Brain pericyte (primary cell): ENCODE measurements around the gene FBXO11.
"Not testable (repeated sequence)": the region's sequence is repeated elsewhere in the genome, so short reads cannot be mapped to it uniquely, and the experiment has no call there.

ENCODE experiments used
- DNase-seq: peaks from one replicate; pipeline ENCODE4 v3.0.0-alpha.2; 2012; ENCODE audit warnings: low read depth, low spot score

The FBXO11 gene

DNA sequence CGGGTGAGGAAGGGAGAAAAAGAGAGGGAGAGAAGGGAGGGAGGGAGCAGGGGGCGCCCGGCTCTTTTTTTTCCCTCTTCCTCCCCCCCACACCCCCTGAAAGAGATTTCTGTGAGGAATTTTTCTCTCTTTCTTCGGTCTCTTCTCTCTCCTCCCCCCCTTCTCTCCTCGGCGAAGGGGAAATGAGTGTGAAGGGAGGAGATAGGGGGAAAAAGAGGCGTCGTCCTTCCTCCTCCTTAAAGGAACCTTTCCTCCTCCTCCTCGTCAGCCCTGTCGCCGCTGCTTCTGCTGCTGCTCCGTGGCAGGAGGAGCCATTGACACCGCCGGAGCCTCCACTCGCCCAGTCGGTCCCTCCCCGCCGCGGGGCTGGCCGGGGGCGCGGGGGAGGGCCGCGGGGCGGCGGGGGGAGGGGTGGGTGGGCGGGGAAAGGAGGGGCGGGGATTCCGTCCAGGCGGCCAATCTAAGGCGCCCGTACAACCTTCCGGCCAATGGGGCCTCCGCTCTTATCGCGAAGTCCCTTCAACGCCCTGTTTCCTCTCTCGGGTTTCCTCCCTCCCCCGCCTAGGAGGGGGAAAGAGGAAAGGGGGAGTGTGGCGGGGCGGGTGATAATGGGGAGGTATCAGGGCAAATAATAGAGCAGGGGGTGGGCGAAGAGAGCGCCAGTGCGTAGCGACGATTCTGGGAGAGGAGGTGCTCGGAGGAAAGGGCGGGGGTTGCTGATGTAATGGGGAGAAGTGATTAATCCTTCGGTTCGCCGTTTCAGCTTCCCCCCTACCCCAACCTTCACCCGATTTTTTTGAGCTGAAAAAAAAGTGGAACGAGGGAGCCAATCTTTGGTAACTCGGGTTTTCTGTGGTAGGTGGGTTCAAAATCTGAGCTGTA lies at the start of gene FBXO11:
Gene FBXO11 (minus strand): TSS at position 342 of the 882 bp plus-strand sequence. CDS start 778 bp downstream, outside the sequence.
- DNase-seq: peak; percentile 91

DNA sequence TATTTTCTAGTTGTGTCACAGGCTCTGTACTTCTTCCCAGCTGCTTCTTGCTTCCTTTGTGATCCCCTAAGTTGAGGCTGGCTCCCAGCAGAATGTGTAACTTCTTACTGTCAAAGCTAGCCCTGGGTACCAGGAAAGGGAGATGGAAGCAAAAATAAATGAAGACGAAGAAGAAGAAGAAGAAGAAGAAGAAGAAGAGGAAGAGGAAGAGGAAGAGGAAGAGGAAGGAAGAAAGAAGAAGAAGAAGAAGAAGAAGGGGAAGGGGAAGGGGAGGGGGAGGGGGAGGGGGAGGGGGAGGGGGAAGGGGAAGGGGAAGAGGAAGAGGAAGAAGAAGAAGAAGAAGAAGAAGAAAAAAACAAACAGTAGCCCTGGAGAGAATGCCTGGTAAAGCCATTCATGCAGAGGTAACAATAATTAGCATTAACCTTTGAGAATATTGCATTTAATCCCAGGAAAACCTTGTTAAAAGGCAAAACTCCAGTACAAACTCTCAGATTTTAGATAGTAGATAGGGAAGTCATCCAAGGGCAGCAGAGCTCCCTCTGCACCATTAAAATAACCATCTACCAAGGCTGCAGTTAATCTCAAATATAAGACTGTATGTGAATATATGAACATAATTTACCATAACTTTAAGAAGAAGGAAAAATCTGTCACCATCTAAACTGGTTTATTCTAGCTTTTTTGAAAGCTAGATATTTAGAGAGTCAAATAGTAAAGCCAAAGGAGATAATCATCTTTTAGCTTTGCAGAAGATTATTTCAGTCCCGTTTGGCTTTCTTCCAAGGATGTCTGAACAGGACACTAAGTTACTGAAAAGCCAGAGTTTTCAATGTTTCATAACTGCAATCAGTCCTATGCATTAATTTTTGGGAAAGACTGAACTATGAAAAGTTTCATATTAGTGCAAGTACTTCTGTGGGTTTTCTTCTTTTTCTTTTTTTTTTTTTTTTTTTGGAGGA lies 44.3 kb upstream of the FBXO11 start:
- no peak for DNase-seq

DNA sequence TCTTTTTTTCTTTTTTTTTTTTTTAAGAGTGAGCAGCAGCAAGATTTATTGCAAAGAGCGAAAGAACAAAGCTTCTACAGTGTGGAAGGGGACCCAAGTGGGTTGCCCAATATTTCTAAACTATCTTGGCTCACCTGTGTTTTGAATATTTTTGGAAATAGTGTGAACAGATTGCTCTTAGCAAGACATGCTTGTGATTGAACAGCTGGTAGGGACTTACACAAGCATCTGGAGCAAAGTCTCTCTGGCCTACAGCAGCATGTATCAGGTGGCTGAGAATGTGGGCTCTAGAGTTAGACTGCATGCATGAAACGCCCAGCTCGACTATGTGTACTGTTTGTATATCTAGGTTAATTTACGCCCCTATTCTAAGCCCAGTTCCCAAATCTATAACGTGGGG lies 40.3 kb upstream of the FBXO11 start:
- DNase-seq: no peak

DNA sequence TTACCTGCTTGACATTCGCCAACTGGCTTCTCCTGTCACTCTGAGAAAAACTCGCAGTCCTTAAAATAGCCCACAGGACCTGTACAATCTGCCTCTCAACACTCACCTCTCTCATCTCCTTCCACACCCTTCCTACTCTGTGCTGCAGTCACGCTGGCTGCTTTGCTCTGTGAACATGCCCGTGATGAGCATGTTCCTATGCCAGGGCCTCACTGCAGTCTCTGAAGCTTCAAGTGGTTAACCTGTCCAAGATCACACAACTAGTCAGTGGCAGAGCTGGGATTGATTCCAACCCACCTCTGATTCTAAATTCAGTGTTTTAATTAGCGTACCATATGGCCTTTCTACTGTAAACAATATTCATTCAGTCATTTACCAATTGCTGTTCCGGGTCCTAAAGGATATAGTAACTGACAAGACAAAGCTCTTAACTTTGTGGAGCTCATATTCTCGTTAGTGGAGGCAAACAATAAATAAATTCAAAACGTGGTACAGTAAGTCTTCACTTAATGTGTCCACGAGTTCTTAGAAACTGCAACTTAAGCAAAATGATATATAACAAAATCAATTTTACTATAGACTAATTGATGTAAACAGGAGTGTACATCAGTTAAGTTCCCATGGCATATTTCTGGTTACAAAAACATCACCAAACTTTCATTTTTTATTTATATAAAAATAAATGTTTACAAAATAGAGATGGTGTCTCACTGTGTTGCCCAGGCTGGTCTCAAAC lies 38.9 kb upstream of the FBXO11 start:
- DNase-seq: no peak

GRCh38 chr2:47941936-47942335 lies 35.6 kb upstream of the FBXO11 start:
- no peak for DNase-seq

DNA sequence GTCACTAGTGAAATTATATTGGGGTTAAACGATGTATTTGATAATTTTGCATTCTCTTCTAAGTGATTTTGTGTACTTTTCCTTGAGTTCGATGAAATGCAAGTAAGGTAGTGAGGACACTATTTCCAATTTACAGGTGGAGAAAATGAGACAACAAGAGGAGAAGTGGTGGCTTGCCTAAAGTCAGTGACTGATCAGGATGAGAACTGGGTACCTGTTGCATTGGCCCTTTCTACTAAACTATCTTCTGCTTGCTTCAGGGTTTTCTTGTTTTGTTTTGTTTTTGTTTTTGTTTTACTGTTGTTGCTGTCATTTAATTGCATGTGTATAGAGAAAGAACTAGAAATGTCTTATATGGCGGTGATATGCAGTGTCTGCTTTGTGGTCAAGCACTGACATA lies 31.4 kb upstream of the FBXO11 start:
- no peak for DNase-seq

DNA sequence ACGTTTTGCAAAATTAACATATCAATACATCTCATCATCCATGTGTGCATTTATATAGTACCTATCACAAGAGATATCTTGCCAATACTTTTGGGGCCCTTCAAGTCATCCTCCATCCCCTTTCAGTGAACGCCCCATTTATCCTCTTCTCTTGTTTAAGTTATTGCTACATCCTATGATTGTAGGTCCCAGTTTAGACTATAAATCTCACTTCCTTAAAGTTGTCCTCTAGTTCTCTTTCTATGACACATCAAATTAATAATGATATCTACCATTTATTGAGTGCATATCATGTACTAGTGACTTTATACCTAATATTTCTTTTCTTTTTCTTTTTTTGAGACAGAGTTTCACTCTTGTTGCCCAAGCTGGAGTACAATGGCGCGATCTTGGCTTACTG lies 28.8 kb upstream of the FBXO11 start:
- DNase-seq: no peak

DNA sequence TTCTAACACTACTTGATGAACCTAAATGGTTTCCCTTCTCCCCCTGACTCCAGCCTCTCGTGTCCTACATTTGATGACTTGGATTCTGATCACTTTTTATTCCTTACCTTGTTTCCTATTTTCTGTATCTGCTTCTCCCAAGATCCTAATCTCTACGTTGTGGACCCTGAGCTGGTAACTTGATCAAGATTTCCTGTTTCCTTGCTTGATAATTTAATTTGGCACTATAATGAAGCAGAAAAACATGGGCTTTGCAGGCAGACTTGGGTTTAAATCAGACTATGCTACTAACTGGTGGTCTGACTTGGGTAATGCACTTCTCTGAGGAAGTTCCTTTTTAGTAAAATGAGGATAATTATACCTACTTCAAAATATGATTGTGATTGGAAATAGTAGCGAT lies 11.7 kb upstream of the FBXO11 start:
- DNase-seq: no peak

DNA sequence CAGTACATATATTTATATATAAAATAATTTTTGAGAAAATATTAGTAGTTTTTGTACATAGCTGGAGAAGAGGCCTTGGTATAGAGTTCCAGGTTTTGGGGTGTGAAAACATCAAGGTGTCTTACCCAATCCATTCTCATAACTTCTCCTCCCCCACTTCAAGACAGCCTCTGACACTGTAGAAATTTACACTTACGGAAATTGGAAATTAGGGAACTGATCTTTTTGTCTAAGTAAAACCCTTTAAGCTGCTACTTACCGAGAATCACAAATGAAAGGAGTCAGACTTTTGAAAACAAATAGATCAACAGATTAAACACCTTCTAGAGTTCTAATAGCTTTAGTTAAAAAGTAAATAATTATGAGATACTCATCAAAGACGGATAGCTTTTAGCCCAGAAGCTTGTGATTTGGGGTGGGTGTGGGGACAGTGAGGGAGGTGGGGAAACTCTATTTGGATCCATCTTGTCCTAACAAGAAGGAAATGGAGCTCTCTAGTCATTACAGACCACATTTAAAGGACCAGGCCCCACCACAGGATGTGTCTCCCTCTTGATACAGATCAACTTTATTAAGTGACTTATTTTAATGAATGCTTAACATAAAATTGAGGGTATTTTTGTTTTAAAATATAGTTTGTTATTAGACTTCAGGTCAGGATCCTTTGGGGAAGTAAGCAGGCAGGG lies 11.1 kb upstream of the FBXO11 start:
- no peak for DNase-seq

DNA sequence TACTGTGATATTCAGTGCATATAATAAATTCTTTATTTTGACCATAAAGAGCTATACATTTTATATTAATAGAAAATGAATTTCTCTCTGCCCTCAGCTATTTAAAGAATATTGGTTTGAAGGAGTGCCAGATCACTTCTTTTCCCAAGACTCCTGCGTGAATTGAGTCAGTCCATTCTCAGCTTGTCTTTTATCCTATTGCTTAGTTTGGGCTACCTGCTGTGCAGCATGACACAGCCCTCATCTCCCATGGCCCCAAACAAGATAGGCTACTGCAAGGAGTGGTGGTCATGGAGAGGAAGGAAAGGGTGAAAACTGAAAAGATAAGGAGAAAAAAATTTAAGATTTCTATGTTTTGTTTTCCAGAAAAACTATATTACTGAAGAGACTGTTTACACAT lies 10.1 kb upstream of the FBXO11 start:
- no peak for DNase-seq

- not testable (repeated sequence) for DNase-seq
Observed at GRCh38 chr2:47910662-47911061, 4.4 kb upstream of the FBXO11 start.

GRCh38 chr2:47908682-47909081 lies 2.4 kb upstream of the FBXO11 start:
- DNase-seq: no peak

- no peak for DNase-seq
Observed at GRCh38 chr2:47907039-47907781, 912 bp upstream of the FBXO11 start.

DNA sequence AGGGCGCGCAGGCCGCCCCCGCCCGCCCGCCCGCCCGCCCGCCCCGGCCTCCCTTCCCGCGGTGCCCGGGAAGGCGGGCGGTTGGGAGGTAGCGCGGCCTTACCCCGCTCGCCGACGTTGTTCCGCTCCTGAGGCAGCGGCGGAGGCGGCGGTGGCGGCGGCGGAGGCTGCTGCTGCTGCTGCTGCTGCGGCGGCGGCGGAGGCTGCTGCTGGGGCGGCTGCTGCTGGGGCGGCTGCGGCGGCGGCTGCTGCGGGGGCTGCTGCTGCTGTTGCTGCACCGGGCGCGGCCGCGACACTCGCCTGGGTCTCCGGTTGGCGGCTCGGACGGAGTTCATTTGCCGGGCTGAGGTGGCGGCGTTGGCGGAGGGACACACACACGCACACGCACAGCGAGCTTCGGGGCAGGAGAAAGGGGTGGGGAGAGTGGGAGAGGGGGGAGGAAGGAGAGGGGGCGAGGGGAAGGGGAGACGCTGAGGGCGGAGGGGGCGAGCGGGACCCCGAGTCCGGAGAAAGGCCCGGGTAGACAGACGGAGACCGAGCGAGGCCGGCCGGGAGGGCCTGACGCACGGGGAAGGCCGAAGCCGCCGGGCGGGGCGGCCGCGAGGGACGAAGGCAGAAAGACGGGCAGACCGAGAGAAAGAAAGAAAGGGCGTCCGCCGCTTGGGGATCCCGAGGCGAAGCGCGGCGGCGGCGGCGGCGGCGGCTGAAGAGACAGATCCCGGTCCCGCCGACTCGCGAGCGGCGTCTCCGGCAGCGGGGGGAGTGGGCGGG lies 727 bp downstream of the FBXO11 start:
- DNase-seq: no peak

DNA sequence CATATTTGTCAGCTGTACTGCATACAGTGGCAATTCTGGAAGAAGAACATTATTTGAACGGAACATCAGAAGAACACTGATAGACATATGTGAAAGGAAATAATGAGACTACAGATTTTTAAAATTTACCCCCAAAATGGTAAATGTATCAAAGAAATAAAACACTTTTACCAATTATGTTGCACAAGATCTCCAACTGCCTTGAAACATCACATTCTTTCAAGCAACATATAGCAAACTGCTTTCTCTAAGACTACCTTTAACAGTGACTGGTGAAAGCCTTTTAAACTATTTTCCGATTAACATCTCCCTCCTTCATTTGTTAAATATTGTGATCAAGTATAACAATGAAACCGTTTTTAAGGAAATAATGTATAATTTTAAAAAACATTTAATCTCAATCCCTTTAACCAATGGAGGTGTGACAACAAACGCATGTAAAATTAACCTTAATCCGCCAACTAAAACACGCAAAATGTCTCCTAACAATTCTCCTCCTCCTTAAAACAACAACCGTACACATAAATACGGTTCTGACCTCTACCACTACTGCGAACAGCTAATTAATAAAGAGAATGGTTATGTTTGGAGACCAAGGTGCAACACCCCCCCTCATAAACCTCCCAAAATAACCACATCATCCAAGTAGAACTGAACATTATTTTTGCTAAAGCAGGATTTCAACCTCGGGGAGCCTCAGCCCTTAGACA lies 2.4 kb downstream of the FBXO11 start:
- DNase-seq: no peak

DNA sequence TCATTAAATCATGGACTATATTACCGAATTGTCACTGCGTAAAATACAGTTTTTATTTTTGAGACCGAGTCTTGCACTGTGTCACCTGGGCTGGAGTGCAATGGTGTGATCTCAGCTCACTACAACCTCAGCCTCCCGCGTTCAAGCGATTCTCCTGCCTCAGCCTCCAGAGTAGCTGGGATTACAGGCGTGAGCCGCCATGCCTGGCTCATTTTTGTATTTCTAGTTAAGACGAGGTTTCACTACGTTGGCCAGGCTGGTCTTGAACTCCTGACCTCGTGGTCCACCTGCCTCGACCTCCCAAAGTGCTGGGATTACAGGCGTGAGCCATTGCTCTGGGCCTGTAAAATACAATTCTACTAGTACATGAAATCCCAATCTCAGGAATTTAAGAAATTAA lies 4.4 kb downstream of the FBXO11 start:
- DNase-seq: not testable (repeated sequence)

GRCh38 chr2:47900857-47901256 lies 5.4 kb downstream of the FBXO11 start:
- no peak for DNase-seq

GRCh38 chr2:47899915-47900816 lies 6.1 kb downstream of the FBXO11 start:
- no peak for DNase-seq
